Ovary (tissue), 3 donors: ENCODE measurements around the gene SMARCA1.

Experiments used
- EP300 ChIP-seq: sonication (generic); formaldehyde crosslinking; IDR thresholded peaks from one replicate; pipeline ENCODE4 v1.6.1; 2017; ENCODE audit warnings: antibody characterized with exemption
- POLR2A ChIP-seq: fragments of 450-650 bp; IDR thresholded peaks from one replicate; pipeline ENCODE4 v1.6.1; 2017; ENCODE audit warnings: antibody characterized with exemption, mild to moderate bottlenecking, moderate library complexity
- TF ChIP-seq, protein P1 (sequence below), 3 donors: fragments of 450-650 bp in 2 of 3; fragments of 200-600 bp in 1 of 3; IDR thresholded peaks; one replicate each; pipeline versions ENCODE4 v1.5.1 to v1.8.0; 2016 to 2022; ENCODE audit warnings: antibody characterized with exemption in 3 of 3, mild to moderate bottlenecking in 1 of 3
- donor health status: DM: no; HTN: no; CAD: no.

DNA sequence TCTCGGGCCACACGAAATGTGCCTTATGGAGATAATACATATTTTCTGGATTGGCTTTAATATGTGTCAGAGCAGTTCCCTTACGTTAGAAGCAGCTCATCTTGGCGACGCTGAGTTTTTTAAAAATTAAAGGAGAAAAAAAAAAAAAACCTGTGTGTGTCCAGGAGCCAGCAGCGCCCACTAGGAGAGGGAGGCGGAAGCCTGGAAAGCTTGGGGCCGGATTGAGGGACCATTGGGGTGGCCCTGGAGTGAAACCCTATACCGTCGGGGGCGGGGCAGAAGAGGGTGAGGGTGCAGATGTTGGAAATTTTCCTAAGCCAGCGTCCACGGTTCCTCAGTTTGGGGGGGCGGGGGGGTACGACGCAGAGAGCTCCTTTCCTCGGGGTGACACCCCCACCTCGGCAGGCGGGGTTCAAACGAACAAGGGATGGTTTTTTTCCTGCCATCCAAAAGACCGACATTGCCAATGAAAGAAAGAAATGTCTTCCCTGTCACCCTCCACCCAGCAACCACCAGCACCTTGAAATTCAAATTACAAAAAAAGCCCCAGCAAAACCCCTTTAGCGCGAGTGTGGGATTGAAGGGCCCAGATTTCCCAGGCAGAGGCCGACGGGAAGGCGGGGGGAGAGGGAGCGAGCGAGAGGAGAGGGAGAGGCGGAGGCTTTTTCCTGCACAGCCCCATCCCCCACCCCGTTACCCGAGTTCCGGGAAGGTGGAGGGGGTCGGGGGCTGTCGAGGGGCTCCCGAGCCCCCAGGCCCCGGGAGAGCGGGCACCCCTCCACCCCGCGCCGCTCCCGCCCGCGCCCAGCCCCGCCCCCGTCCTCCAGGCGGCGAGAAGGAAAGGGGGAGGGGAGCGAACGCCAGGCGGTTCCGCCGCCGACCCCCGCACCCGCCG, 859 bp downstream of the SMARCA1 start:
- TF ChIP-seq, protein P1, sequence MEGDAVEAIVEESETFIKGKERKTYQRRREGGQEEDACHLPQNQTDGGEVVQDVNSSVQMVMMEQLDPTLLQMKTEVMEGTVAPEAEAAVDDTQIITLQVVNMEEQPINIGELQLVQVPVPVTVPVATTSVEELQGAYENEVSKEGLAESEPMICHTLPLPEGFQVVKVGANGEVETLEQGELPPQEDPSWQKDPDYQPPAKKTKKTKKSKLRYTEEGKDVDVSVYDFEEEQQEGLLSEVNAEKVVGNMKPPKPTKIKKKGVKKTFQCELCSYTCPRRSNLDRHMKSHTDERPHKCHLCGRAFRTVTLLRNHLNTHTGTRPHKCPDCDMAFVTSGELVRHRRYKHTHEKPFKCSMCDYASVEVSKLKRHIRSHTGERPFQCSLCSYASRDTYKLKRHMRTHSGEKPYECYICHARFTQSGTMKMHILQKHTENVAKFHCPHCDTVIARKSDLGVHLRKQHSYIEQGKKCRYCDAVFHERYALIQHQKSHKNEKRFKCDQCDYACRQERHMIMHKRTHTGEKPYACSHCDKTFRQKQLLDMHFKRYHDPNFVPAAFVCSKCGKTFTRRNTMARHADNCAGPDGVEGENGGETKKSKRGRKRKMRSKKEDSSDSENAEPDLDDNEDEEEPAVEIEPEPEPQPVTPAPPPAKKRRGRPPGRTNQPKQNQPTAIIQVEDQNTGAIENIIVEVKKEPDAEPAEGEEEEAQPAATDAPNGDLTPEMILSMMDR (IDR thresholded peaks at IDR 0.05), result no peak
- no peak for TF ChIP-seq POLR2A
- no peak for TF ChIP-seq EP300
